K562 (cell line): ENCODE data around the gene MYL4. TPM values are rescaled to one million over a fixed set of nuclear protein-coding genes. Genes with fewer than 3 reads are reported as not detected.

Experiments used
- CREM ChIP-seq: IDR thresholded peaks from 2 replicates; pipeline ENCODE4 v1.6.1; 2014; ENCODE audit warnings: antibody characterized with exemption, low read depth
- RBM17 ChIP-seq: fragments of 200-400 bp; formaldehyde crosslinking; IDR thresholded peaks from 2 replicates; pipeline ENCODE4 v1.6.1; 2017; ENCODE audit warnings: low read depth, mild to moderate bottlenecking, low read length, borderline replicate concordance
- SRSF9 ChIP-seq: fragments of 200-400 bp; formaldehyde crosslinking; IDR thresholded peaks from 2 replicates; pipeline ENCODE4 v1.6.1; 2017; ENCODE audit warnings: low read depth, low read length, borderline replicate concordance
- TCF7 ChIP-seq: sonication (generic); IDR thresholded peaks from 2 replicates; pipeline ENCODE4 v1.6.1; 2016; ENCODE audit warnings: antibody characterized with exemption, borderline replicate concordance
- TEAD1 ChIP-seq, 2 experiments: fragments of 450-650 bp in 1 of 2; sonication (generic) in 1 of 2; formaldehyde crosslinking; IDR thresholded peaks; 2 replicates each; pipeline versions ENCODE4 v1.4.0 to v1.8.0; 2020 to 2022; ENCODE audit warnings: mild to moderate bottlenecking in 2 of 2, missing genetic modification reagents in 1 of 2
- ZNF551 ChIP-seq: fragments of 250-450 bp; sonication (Bioruptor Pico); IDR thresholded peaks from 2 replicates; pipeline ENCODE4 v1.5.0; 2021; ENCODE audit warnings: mild to moderate bottlenecking, moderate library complexity
- polyA plus RNA-seq, 8 experiments: library from polyadenylated mRNA; depleted of rRNA in 4 of 8; stranded (reverse) in 5 of 8; unstranded in 3 of 8; fragments of >200 nt; fragmentation: Nextera tagmentation in 2 of 8; fragmentation: Illumina TruSeq in 1 of 8; extraction: Ambion mirVana in 2 of 8; extraction: Trizol in 1 of 8; gene quantifications; 2 replicates each; pipeline versions ENCODE4 v1.2.1 to v1.2.3, GENCODE V29; 2011 to 2014; ENCODE audit warnings: inconsistent platforms in 1 of 8, missing spikeins in 1 of 8
- total RNA-seq, 7 experiments: library from RNA; depleted of rRNA in 6 of 7; stranded (reverse); fragments of >200 nt in 6 of 7; fragmentation: Illumina TruSeq in 2 of 7; extraction: Trizol in 2 of 7; gene quantifications; 2 replicates each; pipeline versions ENCODE4 v1.2.1 to v1.2.3, GENCODE V29; 2011 to 2021; ENCODE audit warnings: low replicate concordance in 1 of 7
- TF ChIP-seq, protein P1 (sequence below): fragments of 200-600 bp; sonication (generic); IDR thresholded peaks from one replicate; pipeline ENCODE4 v1.6.1; 2012; ENCODE audit warnings: mild to moderate bottlenecking, low read depth, low read length, inconsistent platforms
- TF ChIP-seq, protein P2 (sequence below): sonication (generic); formaldehyde crosslinking; IDR thresholded peaks from 2 replicates; pipeline ENCODE4 v1.8.1; 2023; ENCODE audit warnings: mild to moderate bottlenecking, missing genetic modification reagents
- TF ChIP-seq, protein P3 (sequence below): IDR thresholded peaks from 3 replicates; pipeline ENCODE4 v1.6.1; 2011; ENCODE audit warnings: borderline replicate concordance, mild to moderate bottlenecking, moderate library complexity; ENCODE audit not compliant: insufficient read length; ENCODE audit errors: extremely low read depth
- TF ChIP-seq, protein P4 (sequence below): fragments of 250-450 bp; sonication (Bioruptor Pico); IDR thresholded peaks from 2 replicates; pipeline ENCODE4 v1.4.0; 2020; ENCODE audit warnings: borderline replicate concordance

Gene MYL4
- total and polyA plus RNA-seq, 9 of the 15 experiments (the other 6 are each of a cell fraction or from before 2014, with no cell fraction given): 117 to 423 (median 221) TPM

DNA sequence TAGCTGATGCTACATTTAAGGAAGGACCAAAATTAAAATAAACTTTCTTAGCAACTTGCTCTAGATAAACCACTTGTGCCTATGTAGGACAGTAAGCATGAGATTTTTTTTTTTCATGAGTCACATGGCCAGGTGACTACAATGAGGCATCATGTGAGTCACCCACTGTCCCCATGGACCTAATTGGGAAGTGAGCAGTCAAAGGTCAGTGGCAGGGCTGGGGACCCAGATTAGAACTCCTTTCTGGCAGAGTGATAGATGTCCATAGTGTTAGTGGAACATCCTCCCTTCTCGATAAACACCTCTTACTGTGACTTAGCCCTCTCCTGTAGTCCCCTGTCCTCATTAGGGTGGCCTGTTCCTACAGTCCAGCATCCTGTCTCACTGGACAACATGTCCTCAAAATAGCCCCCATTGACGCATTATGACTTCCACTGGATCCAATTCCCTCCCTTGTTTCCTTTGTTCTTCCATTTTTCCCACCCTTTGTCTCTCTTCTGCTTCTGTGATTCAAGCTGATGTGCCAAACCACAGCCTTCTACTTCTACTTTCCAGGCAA is 56.9 kb downstream of the MYL4 start (continued):
- TF ChIP-seq, protein P1, sequence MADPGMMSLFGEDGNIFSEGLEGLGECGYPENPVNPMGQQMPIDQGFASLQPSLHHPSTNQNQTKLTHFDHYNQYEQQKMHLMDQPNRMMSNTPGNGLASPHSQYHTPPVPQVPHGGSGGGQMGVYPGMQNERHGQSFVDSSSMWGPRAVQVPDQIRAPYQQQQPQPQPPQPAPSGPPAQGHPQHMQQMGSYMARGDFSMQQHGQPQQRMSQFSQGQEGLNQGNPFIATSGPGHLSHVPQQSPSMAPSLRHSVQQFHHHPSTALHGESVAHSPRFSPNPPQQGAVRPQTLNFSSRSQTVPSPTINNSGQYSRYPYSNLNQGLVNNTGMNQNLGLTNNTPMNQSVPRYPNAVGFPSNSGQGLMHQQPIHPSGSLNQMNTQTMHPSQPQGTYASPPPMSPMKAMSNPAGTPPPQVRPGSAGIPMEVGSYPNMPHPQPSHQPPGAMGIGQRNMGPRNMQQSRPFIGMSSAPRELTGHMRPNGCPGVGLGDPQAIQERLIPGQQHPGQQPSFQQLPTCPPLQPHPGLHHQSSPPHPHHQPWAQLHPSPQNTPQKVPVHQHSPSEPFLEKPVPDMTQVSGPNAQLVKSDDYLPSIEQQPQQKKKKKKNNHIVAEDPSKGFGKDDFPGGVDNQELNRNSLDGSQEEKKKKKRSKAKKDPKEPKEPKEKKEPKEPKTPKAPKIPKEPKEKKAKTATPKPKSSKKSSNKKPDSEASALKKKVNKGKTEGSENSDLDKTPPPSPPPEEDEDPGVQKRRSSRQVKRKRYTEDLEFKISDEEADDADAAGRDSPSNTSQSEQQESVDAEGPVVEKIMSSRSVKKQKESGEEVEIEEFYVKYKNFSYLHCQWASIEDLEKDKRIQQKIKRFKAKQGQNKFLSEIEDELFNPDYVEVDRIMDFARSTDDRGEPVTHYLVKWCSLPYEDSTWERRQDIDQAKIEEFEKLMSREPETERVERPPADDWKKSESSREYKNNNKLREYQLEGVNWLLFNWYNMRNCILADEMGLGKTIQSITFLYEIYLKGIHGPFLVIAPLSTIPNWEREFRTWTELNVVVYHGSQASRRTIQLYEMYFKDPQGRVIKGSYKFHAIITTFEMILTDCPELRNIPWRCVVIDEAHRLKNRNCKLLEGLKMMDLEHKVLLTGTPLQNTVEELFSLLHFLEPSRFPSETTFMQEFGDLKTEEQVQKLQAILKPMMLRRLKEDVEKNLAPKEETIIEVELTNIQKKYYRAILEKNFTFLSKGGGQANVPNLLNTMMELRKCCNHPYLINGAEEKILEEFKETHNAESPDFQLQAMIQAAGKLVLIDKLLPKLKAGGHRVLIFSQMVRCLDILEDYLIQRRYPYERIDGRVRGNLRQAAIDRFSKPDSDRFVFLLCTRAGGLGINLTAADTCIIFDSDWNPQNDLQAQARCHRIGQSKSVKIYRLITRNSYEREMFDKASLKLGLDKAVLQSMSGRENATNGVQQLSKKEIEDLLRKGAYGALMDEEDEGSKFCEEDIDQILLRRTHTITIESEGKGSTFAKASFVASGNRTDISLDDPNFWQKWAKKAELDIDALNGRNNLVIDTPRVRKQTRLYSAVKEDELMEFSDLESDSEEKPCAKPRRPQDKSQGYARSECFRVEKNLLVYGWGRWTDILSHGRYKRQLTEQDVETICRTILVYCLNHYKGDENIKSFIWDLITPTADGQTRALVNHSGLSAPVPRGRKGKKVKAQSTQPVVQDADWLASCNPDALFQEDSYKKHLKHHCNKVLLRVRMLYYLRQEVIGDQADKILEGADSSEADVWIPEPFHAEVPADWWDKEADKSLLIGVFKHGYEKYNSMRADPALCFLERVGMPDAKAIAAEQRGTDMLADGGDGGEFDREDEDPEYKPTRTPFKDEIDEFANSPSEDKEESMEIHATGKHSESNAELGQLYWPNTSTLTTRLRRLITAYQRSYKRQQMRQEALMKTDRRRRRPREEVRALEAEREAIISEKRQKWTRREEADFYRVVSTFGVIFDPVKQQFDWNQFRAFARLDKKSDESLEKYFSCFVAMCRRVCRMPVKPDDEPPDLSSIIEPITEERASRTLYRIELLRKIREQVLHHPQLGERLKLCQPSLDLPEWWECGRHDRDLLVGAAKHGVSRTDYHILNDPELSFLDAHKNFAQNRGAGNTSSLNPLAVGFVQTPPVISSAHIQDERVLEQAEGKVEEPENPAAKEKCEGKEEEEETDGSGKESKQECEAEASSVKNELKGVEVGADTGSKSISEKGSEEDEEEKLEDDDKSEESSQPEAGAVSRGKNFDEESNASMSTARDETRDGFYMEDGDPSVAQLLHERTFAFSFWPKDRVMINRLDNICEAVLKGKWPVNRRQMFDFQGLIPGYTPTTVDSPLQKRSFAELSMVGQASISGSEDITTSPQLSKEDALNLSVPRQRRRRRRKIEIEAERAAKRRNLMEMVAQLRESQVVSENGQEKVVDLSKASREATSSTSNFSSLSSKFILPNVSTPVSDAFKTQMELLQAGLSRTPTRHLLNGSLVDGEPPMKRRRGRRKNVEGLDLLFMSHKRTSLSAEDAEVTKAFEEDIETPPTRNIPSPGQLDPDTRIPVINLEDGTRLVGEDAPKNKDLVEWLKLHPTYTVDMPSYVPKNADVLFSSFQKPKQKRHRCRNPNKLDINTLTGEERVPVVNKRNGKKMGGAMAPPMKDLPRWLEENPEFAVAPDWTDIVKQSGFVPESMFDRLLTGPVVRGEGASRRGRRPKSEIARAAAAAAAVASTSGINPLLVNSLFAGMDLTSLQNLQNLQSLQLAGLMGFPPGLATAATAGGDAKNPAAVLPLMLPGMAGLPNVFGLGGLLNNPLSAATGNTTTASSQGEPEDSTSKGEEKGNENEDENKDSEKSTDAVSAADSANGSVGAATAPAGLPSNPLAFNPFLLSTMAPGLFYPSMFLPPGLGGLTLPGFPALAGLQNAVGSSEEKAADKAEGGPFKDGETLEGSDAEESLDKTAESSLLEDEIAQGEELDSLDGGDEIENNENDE: no peak
- no peak for TF ChIP-seq ZNF551 (CRISPR knock-in tag)
- TF ChIP-seq, protein P2, sequence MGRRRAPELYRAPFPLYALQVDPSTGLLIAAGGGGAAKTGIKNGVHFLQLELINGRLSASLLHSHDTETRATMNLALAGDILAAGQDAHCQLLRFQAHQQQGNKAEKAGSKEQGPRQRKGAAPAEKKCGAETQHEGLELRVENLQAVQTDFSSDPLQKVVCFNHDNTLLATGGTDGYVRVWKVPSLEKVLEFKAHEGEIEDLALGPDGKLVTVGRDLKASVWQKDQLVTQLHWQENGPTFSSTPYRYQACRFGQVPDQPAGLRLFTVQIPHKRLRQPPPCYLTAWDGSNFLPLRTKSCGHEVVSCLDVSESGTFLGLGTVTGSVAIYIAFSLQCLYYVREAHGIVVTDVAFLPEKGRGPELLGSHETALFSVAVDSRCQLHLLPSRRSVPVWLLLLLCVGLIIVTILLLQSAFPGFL (CRISPR knock-in tag): no peak
- TF ChIP-seq CREM: peak; percentile 67
- TF ChIP-seq SRSF9: no peak
- TF ChIP-seq, protein P3, sequence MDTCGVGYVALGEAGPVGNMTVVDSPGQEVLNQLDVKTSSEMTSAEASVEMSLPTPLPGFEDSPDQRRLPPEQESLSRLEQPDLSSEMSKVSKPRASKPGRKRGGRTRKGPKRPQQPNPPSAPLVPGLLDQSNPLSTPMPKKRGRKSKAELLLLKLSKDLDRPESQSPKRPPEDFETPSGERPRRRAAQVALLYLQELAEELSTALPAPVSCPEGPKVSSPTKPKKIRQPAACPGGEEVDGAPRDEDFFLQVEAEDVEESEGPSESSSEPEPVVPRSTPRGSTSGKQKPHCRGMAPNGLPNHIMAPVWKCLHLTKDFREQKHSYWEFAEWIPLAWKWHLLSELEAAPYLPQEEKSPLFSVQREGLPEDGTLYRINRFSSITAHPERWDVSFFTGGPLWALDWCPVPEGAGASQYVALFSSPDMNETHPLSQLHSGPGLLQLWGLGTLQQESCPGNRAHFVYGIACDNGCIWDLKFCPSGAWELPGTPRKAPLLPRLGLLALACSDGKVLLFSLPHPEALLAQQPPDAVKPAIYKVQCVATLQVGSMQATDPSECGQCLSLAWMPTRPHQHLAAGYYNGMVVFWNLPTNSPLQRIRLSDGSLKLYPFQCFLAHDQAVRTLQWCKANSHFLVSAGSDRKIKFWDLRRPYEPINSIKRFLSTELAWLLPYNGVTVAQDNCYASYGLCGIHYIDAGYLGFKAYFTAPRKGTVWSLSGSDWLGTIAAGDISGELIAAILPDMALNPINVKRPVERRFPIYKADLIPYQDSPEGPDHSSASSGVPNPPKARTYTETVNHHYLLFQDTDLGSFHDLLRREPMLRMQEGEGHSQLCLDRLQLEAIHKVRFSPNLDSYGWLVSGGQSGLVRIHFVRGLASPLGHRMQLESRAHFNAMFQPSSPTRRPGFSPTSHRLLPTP: no peak
- TF ChIP-seq, protein P4, sequence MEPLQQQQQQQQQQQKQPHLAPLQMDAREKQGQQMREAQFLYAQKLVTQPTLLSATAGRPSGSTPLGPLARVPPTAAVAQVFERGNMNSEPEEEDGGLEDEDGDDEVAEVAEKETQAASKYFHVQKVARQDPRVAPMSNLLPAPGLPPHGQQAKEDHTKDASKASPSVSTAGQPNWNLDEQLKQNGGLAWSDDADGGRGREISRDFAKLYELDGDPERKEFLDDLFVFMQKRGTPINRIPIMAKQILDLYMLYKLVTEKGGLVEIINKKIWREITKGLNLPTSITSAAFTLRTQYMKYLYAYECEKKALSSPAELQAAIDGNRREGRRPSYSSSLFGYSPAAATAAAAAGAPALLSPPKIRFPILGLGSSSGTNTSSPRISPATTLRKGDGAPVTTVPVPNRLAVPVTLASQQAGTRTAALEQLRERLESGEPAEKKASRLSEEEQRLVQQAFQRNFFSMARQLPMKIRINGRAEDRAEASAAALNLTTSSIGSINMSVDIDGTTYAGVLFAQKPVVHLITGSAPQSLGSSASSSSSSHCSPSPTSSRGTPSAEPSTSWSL: no peak
- TF ChIP-seq TCF7: no peak
- peak; percentile 45 to 76; a peak in 1 of 4 replicates for TF ChIP-seq TEAD1 (CRISPR knock-in tag; IDR thresholded peaks at IDR 0.05)
- TF ChIP-seq RBM17: no peak
